HTR-8/SVneo (cell line): Measurements from ENCODE around the gene FOXRED2.
"Not testable (repeated sequence)": the region's sequence is repeated elsewhere in the genome, so short reads cannot be mapped to it uniquely, and the experiment has no call there.

Source experiments
- DNase-seq: peaks from one replicate; pipeline ENCODE4 v3.0.0; 2011; ENCODE audit warnings: low spot score, mixed read lengths; ENCODE audit not compliant: insufficient read length
- FAIRE-seq: peaks from 2 replicates; lab custom pipeline; 2011; peaks lifted over from hg19 to GRCh38; lab: Jason Lieb, UNC

Gene FOXRED2

DNA sequence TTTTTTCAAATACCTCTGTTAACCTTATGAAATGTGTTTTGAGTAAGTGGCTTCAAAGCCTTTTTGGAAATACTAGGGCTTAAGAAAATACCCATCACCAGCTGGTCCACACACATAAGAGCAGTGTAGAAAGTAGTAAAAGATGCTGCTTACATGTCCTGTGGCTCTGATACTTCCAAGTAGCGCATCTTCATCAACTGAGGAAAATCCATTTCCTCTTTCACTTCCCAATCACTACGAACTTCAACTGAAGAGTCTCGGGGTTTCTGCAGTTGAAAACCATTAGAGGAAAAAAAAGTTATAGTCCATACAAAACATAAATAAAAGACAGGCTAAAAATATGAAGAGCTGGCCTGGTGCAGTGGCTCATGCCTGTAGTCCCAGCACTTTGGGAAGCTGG lies 13.6 kb upstream of the FOXRED2 start:
- DNase-seq (no peak), FAIRE-seq (no peak)

DNA sequence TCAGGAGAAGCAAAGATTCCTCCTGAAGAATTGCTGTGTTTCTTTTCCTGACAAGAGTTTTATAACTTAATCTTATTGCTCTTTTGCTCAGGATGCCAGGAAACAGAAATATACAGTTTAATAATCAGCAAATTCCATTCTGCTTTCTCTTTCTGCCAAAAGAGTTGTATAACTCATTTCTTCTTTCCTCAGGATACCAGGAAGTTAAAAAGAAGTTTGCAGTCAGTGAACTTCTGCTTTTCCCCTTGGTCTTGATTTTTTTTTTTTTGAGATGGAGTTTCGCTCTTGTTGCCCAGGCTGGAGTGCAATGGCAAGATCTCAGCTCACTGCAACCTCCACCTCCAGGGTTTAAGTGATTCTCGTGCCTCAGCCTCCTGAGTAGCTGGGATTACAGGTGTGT lies 13.1 kb upstream of the FOXRED2 start:
- FAIRE-seq, DNase-seq: not testable (repeated sequence)

- FAIRE-seq, result no peak
- DNase-seq, result no peak
These were observed 7.9 kb upstream of the FOXRED2 start for GRCh38 chr22:36514766-36515165.

GRCh38 chr22:36512991-36513390 lies 6.2 kb upstream of the FOXRED2 start:
- FAIRE-seq (no peak), DNase-seq (no peak)

DNA sequence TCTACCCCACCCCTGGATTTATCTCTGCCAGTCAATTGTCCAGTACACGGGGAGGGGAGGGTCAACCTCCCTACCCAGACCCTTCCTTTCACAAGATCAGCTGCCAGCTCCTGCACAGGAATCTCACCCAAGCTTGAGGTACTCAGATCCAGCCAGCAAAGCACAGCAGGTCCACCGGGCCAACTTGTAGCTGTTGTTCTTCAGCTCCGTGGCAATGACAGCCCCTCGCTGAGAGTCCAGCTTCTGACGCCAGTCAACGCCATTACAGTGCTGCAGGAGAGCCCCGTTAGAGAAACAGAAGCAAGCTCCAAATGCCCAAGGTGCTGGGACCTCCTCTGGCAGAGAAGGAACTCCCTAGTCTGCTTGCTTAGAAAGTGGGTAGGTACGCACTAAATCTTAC lies 5.5 kb upstream of the FOXRED2 start:
- DNase-seq, result no peak
- no peak for FAIRE-seq

- no peak for FAIRE-seq
- peak; percentile 40 for DNase-seq
These were observed 4.4 kb upstream of the FOXRED2 start for GRCh38 chr22:36510966-36511881.

DNA sequence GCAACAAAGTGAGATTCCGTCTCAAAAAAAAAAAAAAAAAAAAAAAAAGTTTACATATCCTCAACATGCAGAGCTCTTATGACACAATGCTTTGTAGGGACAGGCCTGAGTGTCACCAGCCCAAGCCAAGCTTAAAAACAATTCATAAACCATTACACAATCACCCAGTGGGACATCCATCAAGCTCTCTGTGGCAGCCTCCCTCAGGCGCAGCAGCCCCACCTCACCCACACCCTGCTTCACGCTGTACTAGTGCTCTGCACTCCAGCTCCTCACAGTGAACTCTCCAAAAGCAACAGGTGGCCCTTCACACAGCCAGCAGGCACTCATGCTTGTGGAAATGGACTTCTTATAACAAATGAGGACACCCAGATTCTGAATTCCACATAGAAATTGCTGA lies 3.5 kb upstream of the FOXRED2 start:
- no peak for DNase-seq
- FAIRE-seq, result no peak

- FAIRE-seq (no peak), DNase-seq (no peak)
These were observed 724 bp upstream of the FOXRED2 start for GRCh38 chr22:36507518-36508010.

GRCh38 chr22:36505998-36506635 lies 723 bp downstream of the FOXRED2 start:
- DNase-seq (no peak), FAIRE-seq (no peak)

DNA sequence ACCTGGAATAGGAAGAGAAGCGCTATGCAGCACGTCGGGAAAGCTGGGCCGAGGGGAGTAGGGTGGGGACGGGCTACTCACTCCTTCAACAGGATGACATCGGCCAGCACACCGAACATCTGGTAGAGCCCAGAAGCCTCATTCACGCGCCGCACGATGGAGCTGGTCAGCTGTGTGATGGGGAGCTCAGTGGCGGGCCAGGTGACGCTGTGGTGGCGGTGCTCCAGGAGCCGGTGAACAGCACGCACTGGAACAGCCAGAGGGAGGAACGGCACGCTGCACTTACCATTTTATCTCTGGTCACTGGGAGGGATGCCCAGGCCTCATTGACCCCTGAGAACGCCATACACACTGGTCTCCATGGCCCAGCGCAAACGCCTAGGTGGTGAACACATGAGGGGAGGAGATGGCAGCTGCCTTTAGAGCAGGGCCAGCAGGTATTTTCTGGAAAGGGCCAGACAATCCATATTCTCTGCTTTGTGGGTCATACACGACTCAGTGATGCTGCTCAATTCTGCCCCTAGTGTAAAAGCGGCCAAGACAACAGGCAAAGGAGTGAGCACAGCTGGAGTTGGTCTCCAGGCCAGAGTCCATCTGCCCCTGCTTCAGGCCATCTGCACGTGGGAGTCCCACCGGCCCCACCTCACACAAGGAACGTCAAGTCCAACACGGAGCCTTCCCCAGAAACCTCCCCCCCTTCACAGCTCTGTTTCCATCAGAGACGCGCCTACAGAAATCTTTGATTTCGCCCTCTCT lies 8.8 kb downstream of the FOXRED2 start:
- DNase-seq, result no peak
- no peak for FAIRE-seq

- FAIRE-seq, result no peak
- DNase-seq, result no peak
These were observed 13.1 kb downstream of the FOXRED2 start for GRCh38 chr22:36493690-36494110.

DNA sequence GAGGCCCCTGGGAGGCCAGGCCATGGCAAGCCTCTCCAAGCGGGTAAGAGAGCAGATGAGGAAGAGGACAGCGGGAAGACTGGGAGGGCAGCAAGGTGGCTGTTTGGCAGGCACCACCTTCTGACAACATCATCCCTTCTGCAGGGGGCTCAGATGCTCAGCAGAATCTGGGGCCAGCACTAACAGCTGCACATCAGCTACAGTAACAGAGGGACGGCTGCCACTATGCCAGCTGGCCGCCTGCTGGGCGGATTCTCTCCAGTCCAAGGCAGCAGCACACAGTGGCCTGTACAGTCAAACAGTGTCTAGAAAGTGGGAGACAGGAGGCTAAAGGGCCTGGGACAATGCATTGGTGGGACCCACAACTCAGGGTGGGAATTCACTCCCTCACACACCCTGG lies 14.7 kb downstream of the FOXRED2 start:
- FAIRE-seq (no peak), DNase-seq (no peak)

DNA sequence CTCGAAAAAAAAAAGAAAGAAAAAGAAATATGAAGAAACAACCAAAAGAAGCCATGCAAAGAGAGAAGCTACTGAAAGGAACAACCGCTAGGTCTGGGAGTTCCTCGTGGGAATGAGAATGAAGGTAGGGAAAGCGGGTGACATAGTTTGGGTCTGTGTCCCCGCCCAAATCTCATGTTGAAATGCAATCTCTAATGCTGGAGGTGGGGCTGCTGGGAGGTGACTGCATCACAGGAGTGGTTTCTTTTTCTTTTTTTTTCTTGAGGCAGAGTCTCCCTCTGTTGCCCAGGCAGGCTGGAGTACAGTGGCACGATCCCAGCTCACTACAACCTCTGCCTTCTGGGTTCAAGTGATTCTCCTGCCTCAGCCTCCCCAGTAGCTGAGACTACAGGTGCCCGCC lies 15.7 kb downstream of the FOXRED2 start:
- DNase-seq (no peak), FAIRE-seq (no peak)

DNA sequence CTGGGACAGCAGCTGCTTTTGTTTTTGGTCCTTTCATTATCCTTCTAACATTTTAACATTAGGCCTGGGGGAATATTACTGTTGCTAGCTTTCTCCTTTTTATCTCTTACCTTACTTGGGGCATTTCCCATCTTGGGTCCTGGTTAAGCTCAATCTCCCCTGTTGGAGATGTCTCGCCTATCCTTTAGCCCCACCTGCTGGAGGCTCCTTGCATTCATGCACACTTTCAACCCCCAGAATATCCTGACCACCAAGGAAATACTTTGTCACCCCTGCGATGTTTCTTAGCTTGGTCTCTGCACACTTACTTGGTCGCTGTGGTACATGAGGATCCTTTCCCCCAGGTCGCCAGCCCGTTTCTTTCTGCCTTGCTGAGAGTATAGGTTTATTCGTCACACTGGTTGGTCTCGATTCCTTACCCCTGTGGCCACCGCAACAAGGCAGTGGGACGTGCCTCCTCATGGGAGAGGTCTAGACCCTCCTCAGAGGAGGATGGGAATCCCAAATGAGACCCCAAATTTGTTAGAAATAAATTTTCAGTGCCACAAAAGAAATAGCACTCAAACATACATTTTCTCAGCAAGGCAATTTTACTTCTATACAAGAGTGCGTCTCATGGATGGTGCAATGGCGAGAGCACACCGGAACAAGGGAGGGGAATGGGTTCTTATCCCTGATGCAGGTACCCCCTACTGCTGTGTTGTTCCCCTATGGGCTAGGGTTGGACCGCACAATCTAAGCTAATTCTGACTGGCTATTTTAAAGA lies 20.0 kb downstream of the FOXRED2 start:
- no peak for FAIRE-seq

GRCh38 chr22:36481393-36482168 lies 25.3 kb downstream of the FOXRED2 start, which contains the start of gene TXN2:
TSS of gene TXN2 (minus strand) at chr22:36481640. CDS start at chr22:36480837, 803 bp downstream.
- peak; percentile 92 for FAIRE-seq
- peak; percentile 82 for DNase-seq

More for the DNA sequence above, 20.0 kb downstream of the FOXRED2 start:
- DNase-seq, result no peak

DNA sequence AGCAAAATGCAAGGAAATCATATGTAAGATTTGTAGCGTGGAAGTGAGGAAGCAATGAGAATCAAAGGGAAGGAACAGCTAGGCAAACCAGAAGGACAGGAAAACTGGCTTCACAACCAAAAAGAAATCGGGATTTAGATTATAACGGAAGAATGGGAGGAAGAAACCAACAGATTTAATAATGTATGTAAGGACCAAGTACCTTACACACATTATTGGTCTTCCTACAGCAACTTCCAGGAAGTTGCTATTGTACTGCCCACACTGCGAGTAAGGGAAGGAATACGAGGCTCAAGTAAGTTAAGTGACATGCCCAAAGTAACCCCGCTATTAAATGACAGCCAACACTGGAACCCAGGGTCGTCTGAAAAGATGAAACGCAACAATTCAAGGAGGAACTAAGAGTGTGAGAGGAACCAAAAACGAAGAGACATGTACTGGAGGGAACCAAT lies 25.9 kb downstream of the FOXRED2 start:
- FAIRE-seq (no peak), DNase-seq (no peak)

DNA sequence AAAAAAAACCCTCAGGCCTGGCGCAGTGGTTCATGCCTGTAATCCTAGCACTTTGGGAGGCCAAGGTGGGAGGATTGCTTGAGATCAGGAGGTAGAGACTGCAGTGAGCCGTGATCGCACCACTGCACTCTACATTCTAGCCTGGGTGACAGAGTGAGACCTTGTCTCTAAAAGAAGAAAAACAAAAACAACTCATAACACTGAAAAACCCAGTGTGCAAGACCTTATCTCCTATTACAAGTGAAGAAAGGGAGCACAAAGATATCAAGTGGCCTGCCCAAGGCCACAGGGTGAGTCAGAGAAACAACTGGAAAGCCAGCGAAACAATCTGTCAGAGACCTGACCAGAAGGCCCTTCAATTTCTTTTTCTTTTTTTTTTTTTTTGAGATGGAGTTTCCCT lies 27.9 kb downstream of the FOXRED2 start:
- no peak for FAIRE-seq
- no peak for DNase-seq

DNA sequence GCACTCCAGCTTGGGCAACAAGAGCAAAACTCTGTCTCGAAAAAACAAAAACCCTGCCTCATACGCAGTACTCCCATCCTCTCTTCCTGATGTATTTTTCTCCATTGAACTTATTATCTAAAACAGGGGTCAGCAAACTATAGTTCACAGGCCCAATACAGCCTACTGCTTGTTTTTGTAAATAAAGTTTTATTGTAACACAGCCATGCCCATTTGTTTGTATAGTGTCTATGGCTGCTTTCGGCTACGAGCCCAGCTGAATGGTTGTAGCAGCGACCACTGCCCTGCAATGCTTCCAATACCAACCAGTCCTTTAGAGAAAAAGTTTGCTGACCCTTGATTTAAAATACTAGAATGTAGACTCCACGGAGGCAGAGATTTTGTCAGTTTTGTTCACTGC lies 31.5 kb downstream of the FOXRED2 start:
- DNase-seq (no peak), FAIRE-seq (no peak)

GRCh38 chr22:36472689-36473088 lies 34.2 kb downstream of the FOXRED2 start:
- no peak for DNase-seq
- no peak for FAIRE-seq
